ENCODE data around the gene C1orf21.

C1orf21 gene

DNA sequence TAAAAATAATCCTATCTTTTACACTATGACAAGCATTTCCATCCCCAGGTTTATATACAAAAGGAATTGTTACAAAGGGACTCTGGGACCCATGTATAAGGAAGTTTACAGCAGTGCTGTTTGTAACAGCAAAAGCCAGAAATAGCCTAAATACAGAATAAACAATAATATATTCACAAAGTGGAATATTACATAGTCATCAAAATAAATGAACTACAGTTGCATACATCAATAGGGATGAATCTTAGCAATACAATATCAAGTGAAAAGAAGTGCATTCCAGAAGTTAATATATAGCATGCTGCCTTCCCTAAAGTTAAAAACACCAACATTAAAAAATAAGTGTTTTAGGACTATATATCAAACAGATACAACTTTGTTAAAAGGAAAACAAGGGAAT is 290.5 kb downstream of the C1orf21 start:
- H3K4me1 ChIP-seq (ENCODE audit: control insufficient read depth, low read length) = peaks cover 10% of the 10 kb centered on the region
- H3K27me3 ChIP-seq (ENCODE audit: control insufficient read depth, low read length) = no peaks in the 10 kb centered on the region
- peaks cover 13% of the 10 kb centered on the region; the same call in 1 of the 2 replicates for H3K9me3 ChIP-seq (ENCODE audit: control insufficient read depth, insufficient read depth, low read length)
- no peaks in the 10 kb centered on the region for H3F3A ChIP-seq (ENCODE audit: control insufficient read depth, insufficient read depth)
- H3K9me2 ChIP-seq (replicated peaks; ENCODE audit: control insufficient read depth, low read length) = no peaks in the 10 kb centered on the region
- no peak overlapping the region for H3K4me2 ChIP-seq (ENCODE audit: low read length)
- no peak overlapping the region for H3K27ac ChIP-seq (ENCODE audit: low read depth, low read length)
- H3K4me3 ChIP-seq (ENCODE audit: low read length) = no peak overlapping the region
- no peaks in the 10 kb centered on the region for H4K20me1 ChIP-seq (ENCODE audit: control insufficient read depth, insufficient read depth, low read depth, low read length)
- H3K79me2 ChIP-seq (ENCODE audit: control insufficient read depth, low read length) = no peaks in the 10 kb centered on the region
- no peak for TF ChIP-seq EZH2phosphoT487 (IDR thresholded peaks at IDR 0.05; ENCODE audit: borderline replicate concordance, low read length)
- TF ChIP-seq, protein P1, sequence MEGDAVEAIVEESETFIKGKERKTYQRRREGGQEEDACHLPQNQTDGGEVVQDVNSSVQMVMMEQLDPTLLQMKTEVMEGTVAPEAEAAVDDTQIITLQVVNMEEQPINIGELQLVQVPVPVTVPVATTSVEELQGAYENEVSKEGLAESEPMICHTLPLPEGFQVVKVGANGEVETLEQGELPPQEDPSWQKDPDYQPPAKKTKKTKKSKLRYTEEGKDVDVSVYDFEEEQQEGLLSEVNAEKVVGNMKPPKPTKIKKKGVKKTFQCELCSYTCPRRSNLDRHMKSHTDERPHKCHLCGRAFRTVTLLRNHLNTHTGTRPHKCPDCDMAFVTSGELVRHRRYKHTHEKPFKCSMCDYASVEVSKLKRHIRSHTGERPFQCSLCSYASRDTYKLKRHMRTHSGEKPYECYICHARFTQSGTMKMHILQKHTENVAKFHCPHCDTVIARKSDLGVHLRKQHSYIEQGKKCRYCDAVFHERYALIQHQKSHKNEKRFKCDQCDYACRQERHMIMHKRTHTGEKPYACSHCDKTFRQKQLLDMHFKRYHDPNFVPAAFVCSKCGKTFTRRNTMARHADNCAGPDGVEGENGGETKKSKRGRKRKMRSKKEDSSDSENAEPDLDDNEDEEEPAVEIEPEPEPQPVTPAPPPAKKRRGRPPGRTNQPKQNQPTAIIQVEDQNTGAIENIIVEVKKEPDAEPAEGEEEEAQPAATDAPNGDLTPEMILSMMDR (IDR thresholded peaks at IDR 0.05; ENCODE audit: low read depth, low read length, poor library complexity, severe bottlenecking) = no peak
- H3K36me3 ChIP-seq (ENCODE audit: control insufficient read depth, low read length) = no peaks in the 10 kb centered on the region

Measured in DOHH2 (cell line).